Measurements from ENCODE around the gene USP30.
"Not testable (repeated sequence)": the region's sequence is repeated elsewhere in the genome, so short reads cannot be mapped to it uniquely, and the experiment has no call there.

Gene USP30, protein sequence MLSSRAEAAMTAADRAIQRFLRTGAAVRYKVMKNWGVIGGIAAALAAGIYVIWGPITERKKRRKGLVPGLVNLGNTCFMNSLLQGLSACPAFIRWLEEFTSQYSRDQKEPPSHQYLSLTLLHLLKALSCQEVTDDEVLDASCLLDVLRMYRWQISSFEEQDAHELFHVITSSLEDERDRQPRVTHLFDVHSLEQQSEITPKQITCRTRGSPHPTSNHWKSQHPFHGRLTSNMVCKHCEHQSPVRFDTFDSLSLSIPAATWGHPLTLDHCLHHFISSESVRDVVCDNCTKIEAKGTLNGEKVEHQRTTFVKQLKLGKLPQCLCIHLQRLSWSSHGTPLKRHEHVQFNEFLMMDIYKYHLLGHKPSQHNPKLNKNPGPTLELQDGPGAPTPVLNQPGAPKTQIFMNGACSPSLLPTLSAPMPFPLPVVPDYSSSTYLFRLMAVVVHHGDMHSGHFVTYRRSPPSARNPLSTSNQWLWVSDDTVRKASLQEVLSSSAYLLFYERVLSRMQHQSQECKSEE

GRCh38 chr12:109052414-109053323 is at the start of gene USP30:
Gene USP30, plus strand, starts transcription at chr12:109052576. Its CDS starts 103 bp downstream, at chr12:109052679.
- peak; percentile 95 for DNase-seq

DNA sequence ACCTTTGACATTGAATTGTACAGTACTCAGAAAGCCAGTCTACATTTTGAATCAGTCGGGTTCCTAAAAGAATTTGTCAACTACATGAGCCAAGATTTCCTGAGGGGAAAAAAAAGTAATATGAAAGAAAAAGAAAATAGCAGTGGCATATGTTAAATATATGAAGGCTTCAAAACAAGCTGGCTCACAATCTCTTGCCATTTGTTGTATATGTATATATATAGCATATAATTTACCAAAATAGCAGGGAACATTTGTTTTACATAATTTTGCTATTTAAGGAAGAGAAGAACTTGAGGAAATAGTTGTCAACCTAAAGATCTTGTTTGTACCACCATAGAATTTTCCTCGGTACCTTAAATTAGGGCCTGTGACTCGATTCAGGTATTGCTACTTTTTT is 48.4 kb upstream of the USP30 start:
- no peak for DNase-seq

GRCh38 chr12:109009766-109010165 is 42.6 kb upstream of the USP30 start:
- no peak for DNase-seq

- DNase-seq = no peak
Observed at GRCh38 chr12:109010259-109010658, 42.1 kb upstream of the USP30 start.

DNA sequence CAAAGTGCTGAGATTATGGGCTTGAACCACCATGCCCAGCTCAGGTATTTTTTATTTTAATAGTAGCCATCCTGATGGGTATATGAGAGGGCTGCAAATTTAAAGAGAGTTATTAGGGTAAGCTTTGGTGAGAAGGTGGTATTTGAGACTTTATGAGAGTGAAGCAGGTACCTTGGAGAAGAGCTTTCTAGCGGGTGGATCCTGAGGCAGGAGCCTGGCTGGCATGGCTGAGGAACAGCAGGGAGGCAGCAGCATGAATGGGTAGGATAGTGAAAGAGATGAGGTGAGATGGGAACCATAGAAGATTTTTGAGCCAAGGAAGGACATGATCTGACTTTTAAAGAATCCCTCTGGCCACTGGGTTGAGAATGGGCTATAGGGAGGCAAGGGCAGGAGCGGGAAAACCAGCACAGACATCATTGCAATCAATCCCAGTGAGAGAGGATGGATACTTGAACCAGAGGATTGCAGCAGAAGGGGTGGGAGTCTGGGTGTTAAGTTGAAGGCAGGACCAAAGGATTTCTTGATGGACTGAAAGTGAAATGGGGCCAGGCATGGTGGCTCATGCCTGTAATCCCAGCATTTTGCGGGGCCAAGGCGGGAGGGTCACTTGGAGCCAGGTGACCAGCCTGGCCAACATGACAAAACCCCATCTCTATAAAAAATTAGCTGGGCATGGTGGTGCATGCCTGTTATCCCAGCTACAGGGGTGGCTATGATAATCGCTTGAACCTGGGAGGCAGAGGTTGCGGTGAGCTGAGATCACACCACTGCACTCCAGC is 37.2 kb upstream of the USP30 start:
- peak; percentile 34 for DNase-seq

DNA sequence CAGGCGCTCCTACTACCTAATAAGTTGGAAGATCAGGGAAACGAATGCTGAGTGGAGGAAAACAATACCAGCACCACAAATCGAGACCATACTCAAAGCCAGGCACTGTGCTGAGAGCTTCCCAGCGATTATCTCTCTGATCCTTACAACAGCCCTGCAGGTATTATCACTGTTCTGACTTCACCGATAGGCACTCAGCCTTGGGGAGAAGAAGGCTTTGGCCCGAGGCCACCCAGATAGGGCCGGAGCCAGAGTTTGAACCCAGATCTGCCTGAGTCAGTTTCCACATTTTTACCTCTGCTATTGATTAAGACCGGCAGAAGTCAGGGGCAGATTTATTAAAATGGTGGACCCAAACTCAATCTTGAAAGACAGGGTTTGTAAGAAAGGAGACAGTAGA is 36.4 kb upstream of the USP30 start:
- DNase-seq = peak; percentile 53

- peak; percentile 19 for DNase-seq
Observed at GRCh38 chr12:109016978-109017377, 35.4 kb upstream of the USP30 start.

- DNase-seq = no peak
Observed at GRCh38 chr12:109018296-109018695, 34.1 kb upstream of the USP30 start.

DNA sequence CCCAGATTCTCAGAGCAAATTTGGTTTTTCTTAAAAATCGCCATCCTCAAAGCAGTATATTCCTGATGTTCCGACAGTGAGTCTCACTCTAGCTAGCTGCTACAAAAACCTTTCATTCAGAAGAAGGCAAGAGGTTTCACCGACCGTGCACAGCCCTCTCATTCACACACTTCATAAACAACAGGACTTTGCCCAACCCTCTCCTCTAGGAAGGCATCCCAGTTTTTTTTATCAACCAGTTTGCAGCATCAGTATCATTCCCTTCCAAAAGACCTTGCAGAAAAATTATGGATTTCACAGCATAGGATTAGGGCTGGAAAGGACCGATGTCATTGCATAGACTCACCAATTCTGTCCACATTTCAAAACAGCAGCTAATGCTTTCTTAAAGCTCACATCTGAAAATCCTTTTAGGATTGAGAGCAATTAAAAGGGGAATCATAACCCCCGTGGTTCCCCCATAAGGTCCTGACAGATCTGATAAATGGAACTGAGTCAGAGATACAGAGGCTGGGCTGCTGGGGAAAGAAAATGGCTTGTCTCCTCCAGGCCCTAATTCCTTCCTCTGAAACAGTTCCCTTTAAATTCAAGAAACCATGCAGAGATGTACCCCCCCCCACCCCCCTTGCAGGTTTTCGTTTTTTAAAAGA is 32.1 kb upstream of the USP30 start:
- no peak for DNase-seq

- DNase-seq = peak; percentile 99
Observed at GRCh38 chr12:109020796-109021380, 31.5 kb upstream of the USP30 start, which contains the start of gene SVOP. Gene SVOP, minus strand, starts transcription at chr12:109021068. Its CDS starts 200 bp downstream, at chr12:109020868.

GRCh38 chr12:109027767-109028166 is 24.6 kb upstream of the USP30 start:
- DNase-seq = no peak

DNA sequence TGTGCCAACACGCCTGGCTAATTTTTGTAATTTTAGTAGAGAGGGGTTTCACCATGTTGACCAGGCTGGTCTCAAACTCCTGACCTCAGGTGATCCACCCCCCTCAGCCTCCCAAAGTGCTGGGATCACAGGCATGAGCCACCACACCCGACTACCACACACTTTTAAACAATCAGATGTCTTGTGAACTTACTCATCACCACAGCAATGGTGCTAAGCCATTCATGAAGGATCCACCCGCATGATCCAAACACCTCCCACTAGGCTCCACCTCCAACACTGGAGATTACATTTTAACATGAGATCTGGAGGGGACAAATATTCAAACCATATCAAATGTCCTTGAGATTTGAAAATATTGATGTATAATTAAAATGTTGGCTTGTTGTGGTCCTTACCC is 23.8 kb upstream of the USP30 start:
- DNase-seq = not testable (repeated sequence)

- DNase-seq = peak; percentile 55
Observed at GRCh38 chr12:109029411-109029810, 23.0 kb upstream of the USP30 start.

- DNase-seq = no peak
Observed at GRCh38 chr12:109033239-109034196, 18.9 kb upstream of the USP30 start.

DNA sequence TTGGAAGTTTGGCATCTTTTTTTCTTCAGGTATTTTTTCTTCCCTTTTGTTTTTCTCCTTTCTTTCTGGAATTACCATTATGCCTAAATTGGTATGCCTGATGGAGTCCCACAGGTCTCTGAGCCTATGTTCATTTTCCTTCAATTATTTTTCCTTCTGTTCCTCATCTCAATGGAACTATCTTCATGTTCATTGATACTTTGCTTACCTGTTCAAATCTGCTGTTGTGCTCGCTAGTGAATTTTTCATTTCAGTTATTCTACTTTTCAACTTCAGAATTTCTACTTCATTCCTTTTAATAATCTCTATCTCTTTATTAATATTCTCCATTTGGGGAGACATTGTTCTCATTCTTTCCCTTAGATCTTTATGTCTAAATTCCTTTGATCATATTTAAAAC is 15.4 kb upstream of the USP30 start:
- DNase-seq = no peak

GRCh38 chr12:109044241-109044640 is 8.1 kb upstream of the USP30 start:
- DNase-seq = no peak

GRCh38 chr12:109047081-109047805 is 5.1 kb upstream of the USP30 start:
- no peak for DNase-seq

DNA sequence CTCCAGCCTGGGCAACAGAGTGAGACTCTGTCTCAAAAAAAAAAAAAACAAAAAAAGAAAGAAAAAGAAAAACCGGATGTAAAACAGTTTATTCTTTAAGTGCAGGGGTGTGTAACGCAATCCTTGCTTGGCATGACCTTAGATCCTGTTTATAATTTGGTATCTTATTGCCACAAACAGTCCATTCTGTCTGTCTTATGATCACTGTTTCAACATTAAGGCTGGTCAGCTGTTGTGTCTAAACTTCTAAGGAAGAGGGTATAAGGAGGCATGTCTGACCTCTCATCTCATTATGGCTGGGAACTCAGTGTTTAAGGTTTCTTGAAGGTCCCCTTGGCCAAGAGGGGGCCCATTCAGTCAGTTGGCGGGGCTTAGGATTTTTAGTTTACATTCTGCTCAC is 3.7 kb upstream of the USP30 start:
- DNase-seq = not testable (repeated sequence)

- DNase-seq = not testable (repeated sequence)
Observed at GRCh38 chr12:109049794-109050193, 2.6 kb upstream of the USP30 start.

DNA sequence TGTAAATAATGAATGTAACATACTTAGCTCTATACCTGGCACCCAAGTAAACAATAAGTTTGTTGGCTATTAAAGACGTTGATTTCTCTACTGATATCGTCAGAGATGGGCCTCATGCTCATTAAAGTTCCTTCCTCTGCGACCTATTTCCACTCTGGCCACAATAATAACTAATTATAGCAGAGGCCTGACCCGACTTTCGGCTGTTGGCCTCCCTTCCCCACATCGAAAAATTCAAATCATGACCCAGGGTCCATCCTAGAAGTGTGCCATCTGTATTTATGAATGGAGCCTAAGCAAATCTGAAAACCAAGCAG is 321 bp upstream of the USP30 start:
- DNase-seq = no peak

All from islet precursor cell (in vitro differentiated cells).